Spleen (tissue), 3 donors: ENCODE data around the gene SEMA5A.

Experiments
- POLR2A ChIP-seq, 3 donors: fragments of 450-650 bp; IDR thresholded peaks; one replicate each; pipeline ENCODE4 v1.5.1; 2017; ENCODE audit warnings: antibody characterized with exemption in 3 of 3, mild to moderate bottlenecking in 1 of 3
- POLR2AphosphoS5 ChIP-seq, 3 donors: sonication (generic); formaldehyde crosslinking; IDR thresholded peaks; one replicate each; pipeline ENCODE4 v1.5.1; 2017; ENCODE audit warnings: antibody characterized with exemption in 3 of 3

DNA sequence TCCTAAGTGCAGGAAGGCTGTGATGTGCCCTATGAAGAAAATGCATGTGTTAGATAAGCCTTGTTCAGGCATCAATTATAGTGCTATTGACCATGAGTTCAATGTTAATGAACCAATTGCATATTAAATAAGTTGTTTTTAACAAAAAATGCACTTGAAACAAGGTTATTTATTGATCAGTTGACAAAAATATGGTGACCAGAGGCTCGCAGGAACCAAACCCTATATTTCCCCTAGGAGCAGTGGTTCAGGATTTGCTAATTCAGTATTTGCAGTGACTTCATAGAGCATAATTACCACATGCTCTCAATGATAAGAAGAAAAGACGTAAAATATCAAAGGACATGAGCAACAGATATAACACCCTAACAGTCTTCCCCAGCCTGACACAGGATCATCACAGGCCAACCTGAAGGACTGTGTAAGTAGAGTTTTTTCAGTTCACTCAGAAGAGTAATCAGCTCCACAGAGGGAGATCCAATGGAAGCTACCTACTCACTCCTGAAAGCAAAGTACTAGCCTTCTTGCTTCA is 92.3 kb downstream of the SEMA5A start:
- TF ChIP-seq POLR2A (IDR thresholded peaks at IDR 0.05) (no peak), POLR2AphosphoS5 (IDR thresholded peaks at IDR 0.05) (no peak)
